ENCODE measurements around the gene SAE1. TPM values are rescaled to one million over a fixed set of nuclear protein-coding genes. Genes with fewer than 3 reads are reported as not detected.

The SAE1 gene
- total RNA-seq, 4 donors from 2014 or later = 22.4 to 51.9 (median 44.7) TPM

DNA sequence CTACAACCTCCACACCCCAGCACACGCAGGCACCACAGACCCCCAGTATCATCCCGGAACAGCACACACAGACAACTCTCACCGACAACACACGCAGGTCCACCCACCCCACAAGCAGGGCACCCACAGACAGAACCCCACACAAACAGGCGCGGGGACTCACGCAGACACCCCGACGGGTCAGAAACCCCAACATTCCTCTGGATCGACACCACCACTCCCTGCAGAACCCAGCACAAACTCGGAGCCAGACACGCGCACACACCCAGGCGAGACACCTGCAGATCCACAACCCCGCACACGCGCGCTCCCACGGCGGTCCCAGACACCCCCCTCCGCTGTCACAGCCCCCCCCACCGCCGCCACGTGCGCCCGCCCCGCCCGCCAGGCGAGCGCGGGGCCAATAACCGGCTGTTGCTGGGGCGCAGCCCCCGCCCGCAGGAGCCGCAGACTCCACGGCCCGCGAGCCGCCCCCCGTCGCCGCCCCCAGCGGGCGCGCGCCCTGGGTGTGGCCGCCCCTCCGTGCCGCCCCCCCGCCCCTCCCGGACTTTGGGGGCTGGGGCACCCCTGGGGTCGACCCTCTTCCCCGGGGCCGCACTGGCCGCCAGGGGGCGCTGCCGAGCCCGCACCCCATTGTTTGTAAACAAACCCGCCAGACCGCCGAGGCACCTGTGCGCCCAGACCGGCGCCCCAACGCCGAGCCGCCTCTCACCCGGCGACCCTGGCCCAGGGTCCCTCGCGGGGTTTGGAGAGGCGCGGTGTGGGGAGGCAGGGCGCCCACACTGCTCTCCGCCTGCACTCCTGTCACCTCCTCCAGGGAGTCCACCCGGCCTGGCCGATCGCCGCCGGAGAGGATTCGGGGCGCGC, 99.7 kb downstream of the SAE1 start:
- Histone ChIP-seq H3K27ac (peak overlapping the region; percentile 96), H3K9me3 (no peaks in the 10 kb centered on the region), H3K4me1 (peaks cover 64% of the 10 kb centered on the region), H3K36me3 (no peaks in the 10 kb centered on the region), H3K27me3 (no peaks in the 10 kb centered on the region), H3K4me3 (peak overlapping the region; percentile 93)
- no peak for TF ChIP-seq POLR2A (IDR thresholded peaks at IDR 0.05)
- TF ChIP-seq EP300 (IDR thresholded peaks at IDR 0.05) = no peak
- TF ChIP-seq, protein P1, sequence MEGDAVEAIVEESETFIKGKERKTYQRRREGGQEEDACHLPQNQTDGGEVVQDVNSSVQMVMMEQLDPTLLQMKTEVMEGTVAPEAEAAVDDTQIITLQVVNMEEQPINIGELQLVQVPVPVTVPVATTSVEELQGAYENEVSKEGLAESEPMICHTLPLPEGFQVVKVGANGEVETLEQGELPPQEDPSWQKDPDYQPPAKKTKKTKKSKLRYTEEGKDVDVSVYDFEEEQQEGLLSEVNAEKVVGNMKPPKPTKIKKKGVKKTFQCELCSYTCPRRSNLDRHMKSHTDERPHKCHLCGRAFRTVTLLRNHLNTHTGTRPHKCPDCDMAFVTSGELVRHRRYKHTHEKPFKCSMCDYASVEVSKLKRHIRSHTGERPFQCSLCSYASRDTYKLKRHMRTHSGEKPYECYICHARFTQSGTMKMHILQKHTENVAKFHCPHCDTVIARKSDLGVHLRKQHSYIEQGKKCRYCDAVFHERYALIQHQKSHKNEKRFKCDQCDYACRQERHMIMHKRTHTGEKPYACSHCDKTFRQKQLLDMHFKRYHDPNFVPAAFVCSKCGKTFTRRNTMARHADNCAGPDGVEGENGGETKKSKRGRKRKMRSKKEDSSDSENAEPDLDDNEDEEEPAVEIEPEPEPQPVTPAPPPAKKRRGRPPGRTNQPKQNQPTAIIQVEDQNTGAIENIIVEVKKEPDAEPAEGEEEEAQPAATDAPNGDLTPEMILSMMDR (IDR thresholded peaks at IDR 0.05) = peak; percentile 75 to 95
- no peak for TF ChIP-seq POLR2AphosphoS5 (IDR thresholded peaks at IDR 0.05)
- WGBS = 0% methylated on average over 1 of the region's 84 CpGs
- DNase-seq (ENCODE audit: low spot score in 2 of 2) = peak in 1 of 2 donors; percentile 91

DNA sequence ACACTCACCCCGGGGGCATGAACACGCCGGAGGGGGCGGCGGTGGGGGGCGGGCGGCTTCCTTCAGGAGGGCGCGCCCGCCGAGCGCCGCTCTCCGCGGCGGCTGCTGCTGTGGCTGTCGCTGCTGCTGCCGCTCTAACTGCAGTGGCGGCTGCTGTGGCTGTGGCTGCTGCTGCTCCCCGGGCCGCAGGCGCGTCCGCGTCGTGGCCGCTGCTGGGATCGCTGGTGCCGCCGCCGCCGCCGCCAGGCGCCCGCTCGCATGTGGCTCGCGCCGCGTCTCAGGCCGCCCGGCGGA, 100.2 kb downstream of the SAE1 start, which contains the start of gene BBC3:
Gene BBC3, minus strand, starts transcription at position 279 of the 294 bp plus-strand sequence. CDS start 2,768 bp downstream, outside the sequence.
- WGBS = no CpG with 5 or more reads among the region's 43 CpGs
- peak in 1 of 2 donors; percentile 74 for DNase-seq (ENCODE audit: low spot score in 2 of 2)
- TF ChIP-seq POLR2AphosphoS5 (IDR thresholded peaks at IDR 0.05) (no peak), EP300 (IDR thresholded peaks at IDR 0.05) (no peak), POLR2A (IDR thresholded peaks at IDR 0.05) (no peak)
- TF ChIP-seq, protein P1 (IDR thresholded peaks at IDR 0.05) = no peak
- Histone ChIP-seq H3K9me3 (no peaks in the 10 kb centered on the region), H3K4me3 (peak within 1 kb of the TSS; percentile 93), H3K4me1 (peaks cover 58% of the 10 kb centered on the region), H3K27me3 (no peaks in the 10 kb centered on the region), H3K27ac (peak within 1 kb of the TSS; percentile 96), H3K36me3 (no peaks in the 10 kb centered on the region)

DNA sequence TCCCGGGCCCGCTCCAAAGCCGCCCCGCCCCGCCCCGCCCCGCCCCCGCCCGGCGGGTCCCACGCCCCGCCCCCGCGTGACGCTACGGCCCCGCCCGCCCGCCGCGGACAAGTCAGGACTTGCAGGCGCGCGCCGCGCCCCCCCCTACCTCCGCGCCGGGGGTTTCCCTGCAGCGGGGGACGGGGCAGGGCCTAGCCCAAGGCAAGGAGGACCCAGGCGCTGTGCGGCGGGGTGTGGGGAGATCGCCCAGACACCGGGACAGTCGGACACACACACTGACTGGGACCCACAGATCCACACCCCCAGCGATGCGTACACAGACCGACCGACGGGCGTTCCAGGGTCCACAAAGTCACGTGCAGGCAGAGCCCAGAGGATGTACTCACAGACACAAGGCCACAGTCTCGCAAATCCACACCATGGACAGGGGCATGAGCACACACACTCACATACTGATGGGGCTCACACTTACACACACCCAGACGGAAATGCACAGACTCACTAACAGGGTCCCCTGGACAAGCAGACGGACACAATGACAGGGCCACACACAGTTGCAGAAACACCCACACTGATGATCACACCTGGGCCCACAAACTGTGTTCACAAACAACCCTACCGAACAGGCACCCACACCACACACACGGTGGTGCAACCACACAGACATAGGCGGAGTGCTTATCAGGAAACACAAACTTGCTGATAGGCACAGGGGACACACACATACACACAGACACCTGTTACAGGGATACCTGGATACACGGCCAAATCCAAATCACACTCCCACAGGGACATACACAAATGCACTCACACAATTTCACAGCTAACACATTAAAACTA, 100.8 kb downstream of the SAE1 start:
- Histone ChIP-seq H3K27me3 (no peaks in the 10 kb centered on the region), H3K4me1 (peaks cover 57% of the 10 kb centered on the region), H3K27ac (peak overlapping the region; percentile 96), H3K9me3 (no peaks in the 10 kb centered on the region), H3K36me3 (no peaks in the 10 kb centered on the region), H3K4me3 (peak overlapping the region; percentile 93)
- 28% methylated on average over 4 of the region's 51 CpGs for WGBS
- DNase-seq (ENCODE audit: low spot score in 2 of 2) = peak; percentile 93 to 94
- peak in 1 of 3 donors; percentile 56 for TF ChIP-seq POLR2AphosphoS5 (IDR thresholded peaks at IDR 0.05)
- TF ChIP-seq EP300 (IDR thresholded peaks at IDR 0.05) = no peak
- TF ChIP-seq POLR2A (IDR thresholded peaks at IDR 0.05) = peak in 1 of 2 donors; percentile 29

DNA sequence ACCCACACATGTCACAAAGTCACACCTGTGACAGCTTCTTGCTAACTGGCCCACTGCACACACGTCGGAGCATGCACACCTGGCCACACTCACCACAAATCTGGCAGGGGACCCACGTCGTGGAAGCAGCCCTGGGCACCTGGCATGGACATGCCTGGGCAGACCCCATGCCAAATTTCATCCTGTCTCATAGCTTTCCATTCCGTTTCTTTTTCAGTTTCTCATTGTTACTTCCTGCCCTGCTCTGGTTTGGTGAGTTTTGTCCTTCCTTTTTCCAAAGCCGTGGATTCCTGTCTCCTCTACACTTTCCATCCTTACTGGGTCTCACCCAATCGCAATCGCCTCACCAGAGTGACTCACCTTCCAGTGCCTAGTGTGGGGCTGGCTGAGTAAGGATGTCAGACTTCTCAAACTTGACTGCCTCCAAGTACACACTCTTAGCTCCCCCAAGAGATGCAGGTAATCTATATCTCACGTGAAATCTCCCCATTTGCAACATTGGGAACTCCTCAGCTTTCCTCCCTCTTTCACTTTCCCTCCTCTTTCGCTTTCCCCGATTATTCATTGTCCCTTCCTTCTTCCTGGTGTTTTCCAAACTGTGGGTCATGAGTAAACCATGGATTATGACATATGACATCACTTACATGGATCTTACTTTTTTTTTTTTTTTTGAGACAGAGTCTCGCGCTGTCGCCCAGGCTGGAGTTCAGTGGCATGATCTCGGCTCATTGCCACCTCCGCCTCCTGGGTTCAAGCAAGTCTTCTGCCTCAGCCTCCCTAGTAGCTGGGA, 102.0 kb downstream of the SAE1 start:
- Histone ChIP-seq H3K9me3 (no peaks in the 10 kb centered on the region), H3K36me3 (no peaks in the 10 kb centered on the region), H3K4me3 (peak overlapping the region; percentile 93), H3K4me1 (peaks cover 45% of the 10 kb centered on the region), H3K27ac (peak overlapping the region; percentile 96), H3K27me3 (no peaks in the 10 kb centered on the region)
- 18% methylated on average over 16 of the region's 16 CpGs for WGBS
- DNase-seq (ENCODE audit: low spot score in 2 of 2) = no peak
- TF ChIP-seq POLR2A (IDR thresholded peaks at IDR 0.05) = no peak
- no peak for TF ChIP-seq EP300 (IDR thresholded peaks at IDR 0.05)
- TF ChIP-seq, protein P1 (IDR thresholded peaks at IDR 0.05) = no peak
- TF ChIP-seq POLR2AphosphoS5 (IDR thresholded peaks at IDR 0.05) = no peak

DNA sequence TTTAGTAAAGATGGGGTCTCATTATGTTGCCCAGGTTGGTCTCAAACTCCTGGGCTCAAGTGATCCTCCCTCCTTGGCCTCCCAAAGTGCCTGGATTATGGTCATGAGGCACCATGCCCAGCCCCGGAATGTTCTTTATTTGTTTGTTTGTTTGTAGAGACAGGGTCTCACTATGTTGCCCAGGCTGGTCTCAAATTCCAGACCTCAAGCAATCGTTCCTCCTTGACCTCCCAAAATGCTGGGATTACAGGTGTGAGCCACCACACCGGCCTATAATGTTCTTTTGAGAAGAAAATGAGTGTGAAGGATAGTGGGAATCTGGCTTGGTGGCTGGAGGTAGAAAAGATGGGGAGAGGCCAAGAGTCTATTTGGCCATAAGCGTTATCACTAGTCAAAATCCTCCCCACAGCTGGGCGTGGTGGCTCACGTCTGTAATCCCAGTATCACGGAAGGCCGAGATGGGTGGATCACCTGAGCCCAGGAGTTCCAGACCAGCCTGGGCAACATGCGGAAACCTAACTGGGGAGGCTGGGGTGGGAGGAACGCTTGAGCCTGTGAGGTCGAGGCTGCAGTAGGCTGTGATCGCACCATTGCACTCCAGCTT, 105.5 kb downstream of the SAE1 start:
- Histone ChIP-seq H3K4me1 (peaks cover 40% of the 10 kb centered on the region), H3K4me3 (no peak overlapping the region), H3K9me3 (no peaks in the 10 kb centered on the region), H3K27me3 (peaks cover 5% of the 10 kb centered on the region), H3K36me3 (no peaks in the 10 kb centered on the region), H3K27ac (no peak overlapping the region)
- WGBS = 86% methylated on average over 12 of the region's 12 CpGs
- no peak for TF ChIP-seq POLR2AphosphoS5 (IDR thresholded peaks at IDR 0.05)
- TF ChIP-seq, protein P1 (IDR thresholded peaks at IDR 0.05) = no peak
- no peak for TF ChIP-seq POLR2A (IDR thresholded peaks at IDR 0.05)
- TF ChIP-seq EP300 (IDR thresholded peaks at IDR 0.05) = no peak
- DNase-seq (ENCODE audit: low spot score in 2 of 2) = no peak
